Liver (tissue), 9 donors: ENCODE measurements around the gene SRC. TPM values are rescaled to one million over a fixed set of nuclear protein-coding genes. Genes with fewer than 3 reads are reported as not detected.

Experiments used
- DNase-seq: peaks from one replicate; pipeline ENCODE4 v3.0.0-alpha.2; 2017; ENCODE audit warnings: low spot score
- H3K27ac ChIP-seq, 2 donors: one replicate each; pipeline ENCODE4 v1.7.0; 2013; ENCODE audit warnings: inconsistent platforms in 2 of 2, low read length in 2 of 2, control low read depth in 1 of 2, low read depth in 1 of 2, mild to moderate bottlenecking in 1 of 2
- H3K27me3 ChIP-seq, 4 donors: one replicate each; pipeline versions ENCODE4 v1.6.1 to v1.7.0; 2013; ENCODE audit warnings: low read length in 3 of 4, inconsistent platforms in 1 of 4, mild to moderate bottlenecking in 1 of 4, moderate library complexity in 1 of 4; ENCODE audit not compliant: control insufficient read depth in 4 of 4, insufficient read depth in 4 of 4
- H3K36me3 ChIP-seq, 4 donors: one replicate each; pipeline versions ENCODE4 v1.6.1 to v1.7.0; 2013; ENCODE audit warnings: low read length in 3 of 4, mild to moderate bottlenecking in 3 of 4, low read depth in 1 of 4, moderate library complexity in 1 of 4; ENCODE audit not compliant: control insufficient read depth in 4 of 4, insufficient read depth in 3 of 4
- H3K4me1 ChIP-seq, 4 donors: one replicate each; pipeline versions ENCODE4 v1.6.1 to v1.7.0; 2013; ENCODE audit warnings: low read length in 3 of 4, mild to moderate bottlenecking in 3 of 4, moderate library complexity in 1 of 4; ENCODE audit not compliant: control insufficient read depth in 4 of 4, insufficient read depth in 4 of 4
- H3K4me3 ChIP-seq, 3 donors: one replicate each; pipeline versions ENCODE4 v1.6.1 to v1.7.0; 2013; ENCODE audit warnings: low read length in 3 of 3, control low read depth in 1 of 3, low read depth in 1 of 3, mild to moderate bottlenecking in 1 of 3
- H3K9ac ChIP-seq, 2 donors: one replicate each; pipeline ENCODE4 v1.7.0; 2013; ENCODE audit warnings: low read length in 2 of 2, mild to moderate bottlenecking in 2 of 2, moderate library complexity in 2 of 2, control low read depth in 1 of 2, low read depth in 1 of 2
- H3K9me3 ChIP-seq, 4 donors: one replicate each; pipeline versions ENCODE4 v1.6.1 to v1.7.0; 2013; ENCODE audit warnings: low read length in 3 of 4; ENCODE audit not compliant: control insufficient read depth in 4 of 4
- ATF3 ChIP-seq: IDR thresholded peaks from 2 replicates; pipeline ENCODE4 v1.6.1; 2016; ENCODE audit warnings: antibody characterized with exemption
- EGR1 ChIP-seq, 2 donors: IDR thresholded peaks; 2 replicates each; pipeline ENCODE4 v1.6.1; 2016 to 2018; ENCODE audit warnings: antibody characterized with exemption in 2 of 2, low read depth in 2 of 2
- FOXA1 ChIP-seq: IDR thresholded peaks from 2 replicates; pipeline ENCODE4 v1.6.1; 2016; ENCODE audit warnings: antibody characterized with exemption
- FOXA2 ChIP-seq: IDR thresholded peaks from 2 replicates; pipeline ENCODE4 v1.6.1; 2016; ENCODE audit warnings: antibody characterized with exemption
- GABPA ChIP-seq, 2 donors: IDR thresholded peaks in 1 of 2; conservative IDR thresholded peaks in 1 of 2; 2 replicates each; pipeline ENCODE4 v1.6.1; 2016; ENCODE audit warnings: antibody characterized with exemption in 2 of 2, mild to moderate bottlenecking in 1 of 2, moderate library complexity in 1 of 2
- HNF4A ChIP-seq, 2 donors: conservative IDR thresholded peaks; 2 replicates each; pipeline ENCODE4 v1.6.1; 2016; ENCODE audit warnings: antibody characterized with exemption in 2 of 2, mild to moderate bottlenecking in 2 of 2
- HNF4G ChIP-seq: IDR thresholded peaks from 2 replicates; pipeline ENCODE4 v1.6.1; 2016; ENCODE audit warnings: antibody characterized with exemption
- JUND ChIP-seq, 2 donors: IDR thresholded peaks; 2 replicates each; pipeline ENCODE4 v1.6.1; 2016; ENCODE audit warnings: antibody characterized with exemption in 2 of 2
- MAX ChIP-seq: IDR thresholded peaks from 2 replicates; pipeline ENCODE4 v1.6.1; 2016; ENCODE audit warnings: antibody characterized with exemption
- NR2F2 ChIP-seq: IDR thresholded peaks from 2 replicates; pipeline ENCODE4 v1.6.1; 2016; ENCODE audit warnings: antibody characterized with exemption
- RAD21 ChIP-seq, 2 donors: IDR thresholded peaks; 2 replicates each; pipeline ENCODE4 v1.6.1; 2016; ENCODE audit warnings: antibody characterized with exemption in 2 of 2, mild to moderate bottlenecking in 2 of 2
- RXRA ChIP-seq, 2 donors: IDR thresholded peaks; 2 replicates each; pipeline ENCODE4 v1.6.1; 2017 to 2018; ENCODE audit warnings: antibody characterized with exemption in 2 of 2, mild to moderate bottlenecking in 1 of 2
- SP1 ChIP-seq: IDR thresholded peaks from 2 replicates; pipeline ENCODE4 v1.6.1; 2018; ENCODE audit warnings: antibody characterized with exemption, mild to moderate bottlenecking
- TAF1 ChIP-seq: conservative IDR thresholded peaks from 2 replicates; pipeline ENCODE4 v1.6.1; 2016; ENCODE audit warnings: antibody characterized with exemption, mild to moderate bottlenecking
- WGBS: extraction: QIAGEN DNeasy Blood & Tissue Kit; methylation state at CpG from one replicate; pipeline ENCODE4 v1.1.7; 2013; 5-methylcytosine and 5-hydroxymethylcytosine counted together
- polyA plus RNA-seq, 2 donors: library from polyadenylated mRNA; stranded (reverse) in 1 of 2; unstranded in 1 of 2; fragments of 200-250 nt in 1 of 2; fragments of >200 nt in 1 of 2; fragmentation: Nextera tagmentation in 1 of 2; extraction: Ambion mirVana in 1 of 2; gene quantifications; one replicate each; pipeline versions ENCODE4 v1.2.1 to v1.2.3, GENCODE V29; 2013 to 2015
- total RNA-seq, 2 donors: library from RNA; depleted of rRNA; stranded (reverse); fragments of >200 nt; gene quantifications; one replicate each; pipeline ENCODE4 v1.2.3, GENCODE V29; 2014
- TF ChIP-seq, protein P1 (sequence below): IDR thresholded peaks from 2 replicates; pipeline ENCODE4 v1.6.1; 2016; ENCODE audit warnings: antibody characterized with exemption, mild to moderate bottlenecking
- TF ChIP-seq, protein P2 (sequence below): fragments of 150-350 bp; IDR thresholded peaks from 2 replicates; pipeline ENCODE4 v1.5.1; 2017; ENCODE audit warnings: improper control_type of control experiment, low read depth, low read length; ENCODE audit not compliant: missing input control
- TF ChIP-seq, protein P3 (sequence below): IDR thresholded peaks from 2 replicates; pipeline ENCODE4 v1.6.1; 2016; ENCODE audit warnings: antibody characterized with exemption
- donor health status: healthy.
- donor health status: healthy.
- donor health status: healthy.
- donor health status: healthy.
- donor health status: healthy.

The SRC gene
- total RNA-seq = 10 to 100 TPM in 1 of 2 donors, 1 to 10 TPM in 1; 7.1 to 21.2 TPM
- polyA plus RNA-seq = 1 to 10 TPM; 3.3 to 3.7 TPM

DNA sequence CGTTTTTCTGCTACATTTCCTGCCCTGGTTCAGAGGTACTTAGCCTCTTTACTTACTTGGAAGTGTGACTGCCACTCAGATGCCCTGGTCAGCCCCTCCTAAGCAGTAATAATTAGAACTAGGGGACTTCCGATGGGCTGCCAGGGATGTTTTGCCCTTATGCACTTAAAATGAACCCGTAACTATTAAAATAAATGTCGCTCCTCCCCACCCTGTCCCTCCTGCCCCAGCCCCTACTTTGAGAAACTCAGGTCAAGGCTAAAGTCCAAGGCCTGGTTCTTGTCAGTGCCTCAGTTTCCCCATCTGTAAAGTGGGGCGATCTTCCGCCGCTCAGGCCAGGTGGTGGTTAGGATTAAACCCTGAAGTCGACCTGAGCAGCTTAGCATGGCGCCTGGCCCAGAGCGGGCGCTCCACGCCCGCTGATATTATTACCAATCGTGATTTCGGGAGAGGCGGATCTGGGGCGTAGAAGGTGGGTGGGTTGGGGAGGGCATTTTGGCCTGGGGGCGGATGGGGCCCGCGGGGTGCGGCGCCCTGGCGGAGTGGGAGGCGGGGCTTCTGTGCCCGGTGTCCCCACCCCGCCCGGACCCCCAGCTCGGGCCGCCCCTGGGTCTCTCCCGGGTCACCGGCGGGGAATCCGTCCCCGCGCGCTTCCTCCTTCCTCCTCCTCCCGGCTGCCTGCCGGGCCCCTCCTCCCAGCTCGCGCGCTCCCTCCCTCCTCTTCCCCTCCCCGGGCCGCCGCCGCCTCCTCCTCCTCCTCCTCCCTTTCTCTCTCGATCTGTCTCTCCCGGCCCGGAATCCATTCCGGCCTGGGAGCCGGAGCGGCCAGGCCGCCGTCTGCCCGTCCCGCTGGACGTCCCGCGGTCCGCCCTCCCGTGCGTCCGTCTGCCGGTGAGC is at the start of gene SRC:
SRC (plus strand) TSS at position 802 of the 897 bp plus-strand sequence. CDS start 38,014 bp downstream, outside the sequence.
- 5% methylated on average over 63 of the region's 63 CpGs for WGBS
- no peak for TF ChIP-seq ATF3
- no peak for TF ChIP-seq TAF1
- TF ChIP-seq NR2F2 = no peak
- TF ChIP-seq EGR1 (IDR thresholded peaks at IDR 0.05; ENCODE audit: low read depth in 2 of 2) = no peak
- TF ChIP-seq SP1 = no peak
- no peak for TF ChIP-seq FOXA1
- TF ChIP-seq RAD21 (IDR thresholded peaks at IDR 0.05) = no peak
- no peak for TF ChIP-seq GABPA (IDR thresholded peaks at IDR 0.05 in 1 of 2, conservative IDR thresholded peaks at IDR 0.05 in 1 of 2)
- TF ChIP-seq, protein P1, sequence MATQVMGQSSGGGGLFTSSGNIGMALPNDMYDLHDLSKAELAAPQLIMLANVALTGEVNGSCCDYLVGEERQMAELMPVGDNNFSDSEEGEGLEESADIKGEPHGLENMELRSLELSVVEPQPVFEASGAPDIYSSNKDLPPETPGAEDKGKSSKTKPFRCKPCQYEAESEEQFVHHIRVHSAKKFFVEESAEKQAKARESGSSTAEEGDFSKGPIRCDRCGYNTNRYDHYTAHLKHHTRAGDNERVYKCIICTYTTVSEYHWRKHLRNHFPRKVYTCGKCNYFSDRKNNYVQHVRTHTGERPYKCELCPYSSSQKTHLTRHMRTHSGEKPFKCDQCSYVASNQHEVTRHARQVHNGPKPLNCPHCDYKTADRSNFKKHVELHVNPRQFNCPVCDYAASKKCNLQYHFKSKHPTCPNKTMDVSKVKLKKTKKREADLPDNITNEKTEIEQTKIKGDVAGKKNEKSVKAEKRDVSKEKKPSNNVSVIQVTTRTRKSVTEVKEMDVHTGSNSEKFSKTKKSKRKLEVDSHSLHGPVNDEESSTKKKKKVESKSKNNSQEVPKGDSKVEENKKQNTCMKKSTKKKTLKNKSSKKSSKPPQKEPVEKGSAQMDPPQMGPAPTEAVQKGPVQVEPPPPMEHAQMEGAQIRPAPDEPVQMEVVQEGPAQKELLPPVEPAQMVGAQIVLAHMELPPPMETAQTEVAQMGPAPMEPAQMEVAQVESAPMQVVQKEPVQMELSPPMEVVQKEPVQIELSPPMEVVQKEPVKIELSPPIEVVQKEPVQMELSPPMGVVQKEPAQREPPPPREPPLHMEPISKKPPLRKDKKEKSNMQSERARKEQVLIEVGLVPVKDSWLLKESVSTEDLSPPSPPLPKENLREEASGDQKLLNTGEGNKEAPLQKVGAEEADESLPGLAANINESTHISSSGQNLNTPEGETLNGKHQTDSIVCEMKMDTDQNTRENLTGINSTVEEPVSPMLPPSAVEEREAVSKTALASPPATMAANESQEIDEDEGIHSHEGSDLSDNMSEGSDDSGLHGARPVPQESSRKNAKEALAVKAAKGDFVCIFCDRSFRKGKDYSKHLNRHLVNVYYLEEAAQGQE = no peak
- TF ChIP-seq RXRA (IDR thresholded peaks at IDR 0.05) = no peak
- TF ChIP-seq, protein P2, sequence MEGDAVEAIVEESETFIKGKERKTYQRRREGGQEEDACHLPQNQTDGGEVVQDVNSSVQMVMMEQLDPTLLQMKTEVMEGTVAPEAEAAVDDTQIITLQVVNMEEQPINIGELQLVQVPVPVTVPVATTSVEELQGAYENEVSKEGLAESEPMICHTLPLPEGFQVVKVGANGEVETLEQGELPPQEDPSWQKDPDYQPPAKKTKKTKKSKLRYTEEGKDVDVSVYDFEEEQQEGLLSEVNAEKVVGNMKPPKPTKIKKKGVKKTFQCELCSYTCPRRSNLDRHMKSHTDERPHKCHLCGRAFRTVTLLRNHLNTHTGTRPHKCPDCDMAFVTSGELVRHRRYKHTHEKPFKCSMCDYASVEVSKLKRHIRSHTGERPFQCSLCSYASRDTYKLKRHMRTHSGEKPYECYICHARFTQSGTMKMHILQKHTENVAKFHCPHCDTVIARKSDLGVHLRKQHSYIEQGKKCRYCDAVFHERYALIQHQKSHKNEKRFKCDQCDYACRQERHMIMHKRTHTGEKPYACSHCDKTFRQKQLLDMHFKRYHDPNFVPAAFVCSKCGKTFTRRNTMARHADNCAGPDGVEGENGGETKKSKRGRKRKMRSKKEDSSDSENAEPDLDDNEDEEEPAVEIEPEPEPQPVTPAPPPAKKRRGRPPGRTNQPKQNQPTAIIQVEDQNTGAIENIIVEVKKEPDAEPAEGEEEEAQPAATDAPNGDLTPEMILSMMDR = no peak
- no peak for TF ChIP-seq MAX
- no peak for TF ChIP-seq JUND (IDR thresholded peaks at IDR 0.05)
- no peaks in the 10 kb centered on the region for H3K9me3 ChIP-seq
- DNase-seq = peak; percentile 58
- no peak within 1 kb of the TSS for H3K27ac ChIP-seq
- H3K27me3 ChIP-seq = no peaks in the 10 kb centered on the region
- H3K9ac ChIP-seq = peak within 1 kb of the TSS in 1 of 2 donors; percentile 65
- peak within 1 kb of the TSS in 2 of 3 donors; percentile 54 to 71 for H3K4me3 ChIP-seq
- H3K4me1 ChIP-seq = peaks cover 4 to 14% (median 8%) of the 10 kb centered on the region in 4 donors
- no peaks in the 10 kb centered on the region for H3K36me3 ChIP-seq

DNA sequence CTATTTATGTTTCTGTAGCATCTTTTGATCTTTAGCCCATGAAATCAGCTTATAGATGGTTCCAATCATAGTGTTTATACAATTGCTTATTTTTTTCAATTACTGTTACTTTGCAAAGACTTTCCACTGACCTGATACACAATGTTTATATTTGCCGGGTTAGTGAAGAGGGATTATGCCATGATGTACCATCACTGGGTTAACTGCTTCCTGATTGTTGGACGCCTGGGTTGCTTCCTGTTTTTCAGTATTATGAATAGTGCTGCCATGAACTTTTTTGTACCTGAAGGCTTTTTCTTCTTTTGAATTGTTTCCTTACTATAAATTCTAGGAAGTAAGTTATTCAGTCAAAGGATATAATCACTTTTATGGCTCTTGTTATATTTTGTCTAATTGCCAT is 49.6 kb upstream of the SRC start:
- WGBS = 62% methylated on average over 2 of the region's 2 CpGs
- Histone ChIP-seq H3K4me3 (no peak overlapping the region), H3K27ac (no peak overlapping the region), H3K9ac (no peak overlapping the region), H3K36me3 (peaks cover 3 to 8% (median 6%) of the 10 kb centered on the region in 4 donors), H3K27me3 (no peaks in the 10 kb centered on the region), H3K4me1 (peaks cover 0 to 2% (median 0%) of the 10 kb centered on the region in 4 donors), H3K9me3 (no peaks in the 10 kb centered on the region)
- DNase-seq = no peak
- TF ChIP-seq GABPA (IDR thresholded peaks at IDR 0.05 in 1 of 2, conservative IDR thresholded peaks at IDR 0.05 in 1 of 2) (no peak), SP1 (no peak), EGR1 (IDR thresholded peaks at IDR 0.05; ENCODE audit: low read depth in 2 of 2) (no peak), NR2F2 (no peak), TAF1 (no peak), MAX (no peak), HNF4G (no peak), HNF4A (conservative IDR thresholded peaks at IDR 0.05) (no peak), JUND (IDR thresholded peaks at IDR 0.05) (no peak), ATF3 (no peak), RAD21 (IDR thresholded peaks at IDR 0.05) (no peak), RXRA (IDR thresholded peaks at IDR 0.05) (no peak), FOXA2 (no peak)
- TF ChIP-seq, protein P3, sequence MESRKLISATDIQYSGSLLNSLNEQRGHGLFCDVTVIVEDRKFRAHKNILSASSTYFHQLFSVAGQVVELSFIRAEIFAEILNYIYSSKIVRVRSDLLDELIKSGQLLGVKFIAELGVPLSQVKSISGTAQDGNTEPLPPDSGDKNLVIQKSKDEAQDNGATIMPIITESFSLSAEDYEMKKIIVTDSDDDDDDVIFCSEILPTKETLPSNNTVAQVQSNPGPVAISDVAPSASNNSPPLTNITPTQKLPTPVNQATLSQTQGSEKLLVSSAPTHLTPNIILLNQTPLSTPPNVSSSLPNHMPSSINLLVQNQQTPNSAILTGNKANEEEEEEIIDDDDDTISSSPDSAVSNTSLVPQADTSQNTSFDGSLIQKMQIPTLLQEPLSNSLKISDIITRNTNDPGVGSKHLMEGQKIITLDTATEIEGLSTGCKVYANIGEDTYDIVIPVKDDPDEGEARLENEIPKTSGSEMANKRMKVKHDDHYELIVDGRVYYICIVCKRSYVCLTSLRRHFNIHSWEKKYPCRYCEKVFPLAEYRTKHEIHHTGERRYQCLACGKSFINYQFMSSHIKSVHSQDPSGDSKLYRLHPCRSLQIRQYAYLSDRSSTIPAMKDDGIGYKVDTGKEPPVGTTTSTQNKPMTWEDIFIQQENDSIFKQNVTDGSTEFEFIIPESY = no peak
- TF ChIP-seq, protein P1 = no peak
